Sigmoid colon (tissue), 4 donors: ENCODE data around the gene TTC38.

Experiments
- CTCF ChIP-seq, 4 experiments: fragments of 450-650 bp in 3 of 4; fragments of 200-600 bp in 1 of 4; IDR thresholded peaks; one replicate each; pipeline ENCODE4 v1.5.1; 2016 to 2019; ENCODE audit warnings: antibody characterized with exemption in 4 of 4, mild to moderate bottlenecking in 3 of 4, moderate library complexity in 2 of 4
- EP300 ChIP-seq, 4 donors: sonication (generic); formaldehyde crosslinking; IDR thresholded peaks; one replicate each; pipeline ENCODE4 v1.6.1; 2017; ENCODE audit warnings: antibody characterized with exemption in 4 of 4
- POLR2A ChIP-seq, 2 donors: fragments of 450-650 bp; IDR thresholded peaks; one replicate each; pipeline ENCODE4 v1.6.1; 2016; ENCODE audit warnings: antibody characterized with exemption in 2 of 2, mild to moderate bottlenecking in 2 of 2, moderate library complexity in 2 of 2
- POLR2AphosphoS5 ChIP-seq, 4 donors: sonication (generic); formaldehyde crosslinking; IDR thresholded peaks; one replicate each; pipeline ENCODE4 v1.6.1; 2017; ENCODE audit warnings: antibody characterized with exemption in 4 of 4

- TF ChIP-seq CTCF (IDR thresholded peaks at IDR 0.05), result no peak
- TF ChIP-seq EP300 (IDR thresholded peaks at IDR 0.05), result no peak
- no peak for TF ChIP-seq POLR2A (IDR thresholded peaks at IDR 0.05)
- no peak for TF ChIP-seq POLR2AphosphoS5 (IDR thresholded peaks at IDR 0.05)
Measured at GRCh38 chr22:46323162-46323561, 55.4 kb downstream of the TTC38 start.
